ENCODE measurements around the gene MTNR1A. TPM values are rescaled to one million over a fixed set of nuclear protein-coding genes. Genes with fewer than 3 reads are reported as not detected.

Gene MTNR1A
- total and polyA plus RNA-seq, 2 experiments from 2014 or later: 0.32 to 1.4 TPM

- TF ChIP-seq ETS1 (IDR thresholded peaks at IDR 0.05) (no peak), POLR2AphosphoS5 (IDR thresholded peaks at IDR 0.05; ENCODE audit: low read depth) (no peak), ZNF331 (CRISPR knock-in tag; IDR thresholded peaks at IDR 0.05; ENCODE audit: low read depth) (no peak), STAT1 (IDR thresholded peaks at IDR 0.05; ENCODE audit: unreplicated experiment) (no peak), REST (IDR thresholded peaks at IDR 0.05; ENCODE audit: unreplicated experiment) (no peak)
- no peaks in the 10 kb centered on the region for H3K9me3 Mint-ChIP-seq
- no peak overlapping the region for H3K4me3 Mint-ChIP-seq
- no peaks in the 10 kb centered on the region; the same call in 2 of the 3 replicates for H3K4me1 Mint-ChIP-seq
- H3K4me1 ChIP-seq (ENCODE audit: insufficient read depth): no peaks in the 10 kb centered on the region
- peaks cover 5% of the 10 kb centered on the region for H3K9me2 ChIP-seq (ENCODE audit: insufficient read depth)
- no peak overlapping the region for H3K4me2 ChIP-seq
- ATAC-seq: peak; percentile 52
- H3F3A ChIP-seq (replicated peaks; ENCODE audit: low read depth): no peaks in the 10 kb centered on the region
- no peak overlapping the region for H3K27ac Mint-ChIP-seq
- no peak overlapping the region for H2AFZ ChIP-seq
- peaks cover 9% of the 10 kb centered on the region for H3K27me3 Mint-ChIP-seq (ENCODE audit: insufficient read depth, low read depth, poor library complexity)
- H3K36me3 Mint-ChIP-seq (ENCODE audit: low read depth): no peaks in the 10 kb centered on the region
- DNase-seq (ENCODE audit: low spot score): no peak
- H3K36me3 ChIP-seq (ENCODE audit: insufficient read depth): no peaks in the 10 kb centered on the region
- no peaks in the 10 kb centered on the region for H4K20me1 ChIP-seq (replicated peaks; ENCODE audit: insufficient read depth)
- no peak overlapping the region for H3K4me3 ChIP-seq
- H3K27me3 ChIP-seq (ENCODE audit: insufficient read depth): no peaks in the 10 kb centered on the region
- no peaks in the 10 kb centered on the region for H3K79me2 ChIP-seq (replicated peaks; ENCODE audit: insufficient read depth)
- H3K27ac ChIP-seq (ENCODE audit: low read depth): no peak overlapping the region
Observed at GRCh38 chr4:186569533-186570192, 14.3 kb upstream of the MTNR1A start.

GRCh38 chr4:186566068-186566467 is 10.7 kb upstream of the MTNR1A start:
- ATAC-seq (no peak), DNase-seq (ENCODE audit: low spot score) (no peak)
- H3K9me3 Mint-ChIP-seq: no peaks in the 10 kb centered on the region
- H3K4me3 Mint-ChIP-seq: no peak overlapping the region
- H2AFZ ChIP-seq: no peak overlapping the region
- no peaks in the 10 kb centered on the region for H3K36me3 ChIP-seq (ENCODE audit: insufficient read depth)
- H4K20me1 ChIP-seq (replicated peaks; ENCODE audit: insufficient read depth): no peaks in the 10 kb centered on the region
- H3K4me2 ChIP-seq: no peak overlapping the region
- H3K27me3 Mint-ChIP-seq (ENCODE audit: insufficient read depth, low read depth, poor library complexity): peaks cover 6% of the 10 kb centered on the region
- no peaks in the 10 kb centered on the region for H3K27me3 ChIP-seq (ENCODE audit: insufficient read depth)
- H3K79me2 ChIP-seq (replicated peaks; ENCODE audit: insufficient read depth): no peaks in the 10 kb centered on the region
- H3F3A ChIP-seq (replicated peaks; ENCODE audit: low read depth): no peaks in the 10 kb centered on the region
- H3K9me2 ChIP-seq (ENCODE audit: insufficient read depth): peaks cover 5% of the 10 kb centered on the region
- no peaks in the 10 kb centered on the region for H3K4me1 ChIP-seq (ENCODE audit: insufficient read depth)
- no peak overlapping the region for H3K27ac ChIP-seq (ENCODE audit: low read depth)
- H3K4me3 ChIP-seq: no peak overlapping the region
- no peak overlapping the region for H3K27ac Mint-ChIP-seq
- no peaks in the 10 kb centered on the region; the same call in 2 of the 3 replicates for H3K4me1 Mint-ChIP-seq
- H3K36me3 Mint-ChIP-seq (ENCODE audit: low read depth): no peaks in the 10 kb centered on the region
- TF ChIP-seq JUNB (IDR thresholded peaks at IDR 0.05; ENCODE audit: unreplicated experiment) (no peak), ZNF331 (CRISPR knock-in tag; IDR thresholded peaks at IDR 0.05; ENCODE audit: low read depth) (no peak), EZH2 (IDR thresholded peaks at IDR 0.05; ENCODE audit: low read depth, unreplicated experiment) (no peak), CTCF (conservative IDR thresholded peaks at IDR 0.05; ENCODE audit: low read depth in 2 of 2) (no peak), ZNF114 (CRISPR knock-in tag; IDR thresholded peaks at IDR 0.05) (no peak), EZH2phosphoT487 (IDR thresholded peaks at IDR 0.05; ENCODE audit: unreplicated experiment) (no peak), ETS1 (IDR thresholded peaks at IDR 0.05) (no peak), CREB1 (CRISPR knock-in tag; IDR thresholded peaks at IDR 0.05; ENCODE audit: low read depth) (no peak), STAT1 (IDR thresholded peaks at IDR 0.05; ENCODE audit: unreplicated experiment) (no peak), POLR2AphosphoS5 (IDR thresholded peaks at IDR 0.05; ENCODE audit: low read depth) (no peak), NANOG (IDR thresholded peaks at IDR 0.05; ENCODE audit: borderline replicate concordance) (no peak), REST (IDR thresholded peaks at IDR 0.05; ENCODE audit: unreplicated experiment) (no peak)
